CD4-positive, CD25-positive, alpha-beta regulatory T cell (primary cell): ENCODE measurements around the gene CYBC1. TPM values are rescaled to one million over a fixed set of nuclear protein-coding genes. Genes with fewer than 3 reads are reported as not detected.
A peak's percentile ranks its signal among the peaks of the same experiment; 100 is the strongest.

Source experiments
- ATAC-seq, 2 donors: fragments of 150-1000 bp; cut with Tn5 transposase; one replicate each; pipeline ENCODE4 v1.10.0; 2021; ENCODE audit warnings: low read depth in 2 of 2, moderate number of reproducible peaks in 2 of 2, moderate library complexity in 1 of 2
- DNase-seq, 3 donors: peaks; one replicate each; pipeline versions ENCODE4 v3.0.0 to v3.0.0-alpha.2; 2012 to 2022; ENCODE audit warnings: mixed read lengths in 1 of 3
- H3K27ac ChIP-seq: one replicate; pipeline ENCODE4 v1.7.0; 2013; ENCODE audit warnings: mild to moderate bottlenecking, low read length; ENCODE audit not compliant: insufficient read depth, poor library complexity, severe bottlenecking
- H3K27me3 ChIP-seq: one replicate; pipeline ENCODE4 v1.7.0; 2013; ENCODE audit warnings: low read length; ENCODE audit not compliant: control insufficient read depth, insufficient read depth
- H3K36me3 ChIP-seq: one replicate; pipeline ENCODE4 v1.7.0; 2013; ENCODE audit warnings: mild to moderate bottlenecking, low read length, moderate library complexity; ENCODE audit not compliant: control insufficient read depth, insufficient read depth
- H3K4me1 ChIP-seq: 2 replicates; pipeline ENCODE4 v1.7.0; 2013; ENCODE audit warnings: mild to moderate bottlenecking, low read length; ENCODE audit not compliant: insufficient read depth, control insufficient read depth, poor library complexity, severe bottlenecking
- H3K4me3 ChIP-seq: one replicate; pipeline ENCODE4 v1.7.0; 2013; ENCODE audit warnings: low read depth, mild to moderate bottlenecking, low read length, moderate library complexity
- H3K9me3 ChIP-seq, 2 experiments: 1 replicate in 1 of 2; 2 replicates in 1 of 2; pipeline ENCODE4 v1.7.0; 2013; ENCODE audit warnings: low read length in 2 of 2, mild to moderate bottlenecking in 1 of 2, moderate library complexity in 1 of 2; ENCODE audit not compliant: control insufficient read depth in 2 of 2
- H3K27ac Mint-ChIP-seq, 3 donors: one replicate each; pipeline ENCODE4 v1.8.0; 2020 to 2022; ENCODE audit warnings: mild to moderate bottlenecking in 3 of 3, mixed read lengths in 3 of 3, moderate library complexity in 2 of 3
- H3K27me3 Mint-ChIP-seq: one replicate; pipeline ENCODE4 v1.8.0; 2022; ENCODE audit warnings: mild to moderate bottlenecking, mixed read lengths
- H3K36me3 Mint-ChIP-seq: one replicate; pipeline ENCODE4 v1.8.0; 2020; ENCODE audit warnings: mixed read lengths
- H3K4me1 Mint-ChIP-seq, 4 donors: one replicate each; pipeline ENCODE4 v1.8.0; 2020 to 2022; ENCODE audit warnings: mixed read lengths in 4 of 4, mild to moderate bottlenecking in 1 of 4
- H3K4me3 Mint-ChIP-seq, 4 donors: one replicate each; pipeline ENCODE4 v1.8.0; 2020 to 2022; ENCODE audit warnings: mild to moderate bottlenecking in 4 of 4, mixed read lengths in 4 of 4, moderate library complexity in 3 of 4
- H3K9me3 Mint-ChIP-seq, 7 donors: one replicate each; pipeline ENCODE4 v1.8.0; 2020 to 2022; ENCODE audit warnings: mixed read lengths in 7 of 7, mild to moderate bottlenecking in 3 of 7, moderate library complexity in 2 of 7
- polyA plus RNA-seq, 4 donors: library from polyadenylated mRNA; unstranded; fragments of 300-500 nt; fragmentation: Illumina TruSeq; gene quantifications; one replicate each; pipeline ENCODE4 v1.2.3, GENCODE V29; 2021
- total RNA-seq: library from RNA; stranded (reverse); gene quantifications from one replicate; pipeline ENCODE4 v1.2.3, GENCODE V29; 2022

Gene CYBC1
- total and polyA plus RNA-seq, 5 donors from 2014 or later: 155 to 230 (median 196) TPM

DNA sequence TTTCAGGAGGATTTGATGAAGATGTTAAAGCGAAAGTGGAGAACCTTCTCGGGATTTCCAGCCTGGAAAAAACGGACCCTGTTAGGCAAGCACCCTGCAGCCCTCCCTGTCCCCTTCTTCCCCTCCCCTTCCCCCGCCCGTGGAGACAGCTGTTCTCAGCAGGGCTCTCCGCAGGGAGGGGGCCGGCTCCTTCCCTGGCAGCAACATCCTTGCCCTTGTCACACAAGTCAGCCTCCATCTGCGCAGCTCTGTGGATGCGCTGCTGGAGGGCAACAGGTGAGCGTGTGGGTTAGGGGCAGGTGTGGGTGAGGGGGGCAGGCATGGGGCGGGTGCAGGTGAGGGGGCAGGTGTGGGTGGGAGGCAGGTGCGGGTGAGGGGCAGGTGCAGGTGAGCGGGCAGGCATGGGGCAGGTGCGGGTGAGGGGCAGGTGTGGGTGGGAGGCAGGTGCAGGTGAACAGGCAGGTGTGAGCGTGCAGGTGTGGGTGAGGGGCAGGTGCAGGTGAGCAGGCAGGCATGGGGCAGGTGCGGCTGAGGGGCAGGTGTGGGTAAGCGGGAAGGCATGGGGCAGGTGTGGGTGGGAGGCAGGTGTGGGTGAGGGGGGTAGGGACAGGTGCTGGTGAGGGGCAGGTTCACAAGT, 9.4 kb downstream of the CYBC1 start:
- Mint-ChIP-seq H3K27ac (no peak overlapping the region), H3K4me1 (peaks cover 0 to 6% (median 2%) of the 10 kb centered on the region in 4 donors), H3K9me3 (no peaks in the 10 kb centered on the region), H3K36me3 (no peaks in the 10 kb centered on the region), H3K4me3 (no peak overlapping the region), H3K27me3 (no peaks in the 10 kb centered on the region)
- peaks cover 3% of the 10 kb centered on the region for H3K4me1 ChIP-seq
- ATAC-seq (no peak), DNase-seq (no peak)
- H3K27me3 ChIP-seq: no peaks in the 10 kb centered on the region
- H3K27ac ChIP-seq: no peak overlapping the region
- no peak overlapping the region for H3K4me3 ChIP-seq
- no peaks in the 10 kb centered on the region for H3K9me3 ChIP-seq
- H3K36me3 ChIP-seq: peaks cover 29% of the 10 kb centered on the region

DNA sequence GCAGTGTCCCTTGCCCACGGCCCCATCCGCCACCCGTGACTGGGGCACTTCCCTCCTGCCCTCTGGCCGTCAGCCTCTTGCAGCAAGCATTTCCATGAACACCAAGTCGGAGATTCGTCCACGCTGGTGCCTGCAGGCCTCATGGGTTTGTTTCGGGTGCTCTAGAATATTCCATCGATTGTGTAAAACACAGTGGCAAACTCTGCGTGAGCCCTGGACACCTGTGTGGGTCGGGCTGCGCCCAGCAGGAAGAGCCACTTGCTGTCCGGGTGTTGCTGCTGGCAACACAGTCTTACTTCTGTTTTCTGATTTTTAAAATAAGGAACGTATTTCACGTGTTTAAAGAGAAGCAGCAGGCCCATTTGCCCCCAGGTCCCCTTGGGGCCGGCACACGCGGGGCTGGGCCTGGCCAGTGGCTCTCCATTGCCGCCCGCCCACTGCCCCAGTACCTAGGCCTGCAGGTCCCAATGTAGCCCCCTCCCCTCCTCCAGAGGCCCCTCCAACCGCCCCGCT, 10.0 kb downstream of the CYBC1 start:
- H3K27ac ChIP-seq: peak overlapping the region; percentile 23

DNA sequence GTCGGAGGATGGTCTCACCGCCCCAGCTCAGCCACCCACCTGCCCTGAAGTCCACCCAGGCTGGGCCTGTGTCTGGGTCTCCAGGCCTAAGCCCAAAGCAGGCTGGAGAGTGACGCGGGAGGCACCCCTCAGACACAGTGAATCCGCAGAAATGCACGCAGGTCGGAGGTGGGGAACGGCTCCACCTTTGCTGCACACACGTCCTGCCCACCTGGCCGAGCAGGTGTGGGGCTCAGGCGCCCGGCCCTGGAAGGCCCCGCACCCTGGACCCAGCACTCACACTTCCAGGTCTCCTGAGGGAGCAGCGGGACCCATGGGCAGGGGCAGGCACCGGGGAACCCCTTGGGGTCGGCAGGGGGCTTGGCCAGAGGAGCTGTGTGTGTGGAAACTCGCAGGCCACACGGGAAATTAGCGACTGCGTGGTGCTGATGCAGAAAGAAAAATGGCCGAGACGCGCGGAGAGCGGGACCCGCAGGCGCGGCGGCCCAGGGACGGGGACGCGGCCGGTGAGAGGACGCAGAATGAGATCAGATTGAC, 10.7 kb downstream of the CYBC1 start:
- peak overlapping the region in 1 of 3 donors; percentile 83 for H3K27ac Mint-ChIP-seq

More for the DNA sequence above, 10.0 kb downstream of the CYBC1 start:
- Histone ChIP-seq H3K4me1 (no peaks in the 10 kb centered on the region), H3K4me3 (no peak overlapping the region), H3K9me3 (no peaks in the 10 kb centered on the region), H3K27me3 (no peaks in the 10 kb centered on the region), H3K36me3 (peaks cover 28% of the 10 kb centered on the region)
- Mint-ChIP-seq H3K27me3 (no peaks in the 10 kb centered on the region), H3K36me3 (no peaks in the 10 kb centered on the region), H3K27ac (peak overlapping the region in 1 of 3 donors; percentile 69), H3K9me3 (no peaks in the 10 kb centered on the region), H3K4me1 (peaks cover 0 to 6% (median 0%) of the 10 kb centered on the region in 4 donors), H3K4me3 (peak overlapping the region in 1 of 4 donors; percentile 72)
- ATAC-seq (no peak), DNase-seq (no peak)

DNA sequence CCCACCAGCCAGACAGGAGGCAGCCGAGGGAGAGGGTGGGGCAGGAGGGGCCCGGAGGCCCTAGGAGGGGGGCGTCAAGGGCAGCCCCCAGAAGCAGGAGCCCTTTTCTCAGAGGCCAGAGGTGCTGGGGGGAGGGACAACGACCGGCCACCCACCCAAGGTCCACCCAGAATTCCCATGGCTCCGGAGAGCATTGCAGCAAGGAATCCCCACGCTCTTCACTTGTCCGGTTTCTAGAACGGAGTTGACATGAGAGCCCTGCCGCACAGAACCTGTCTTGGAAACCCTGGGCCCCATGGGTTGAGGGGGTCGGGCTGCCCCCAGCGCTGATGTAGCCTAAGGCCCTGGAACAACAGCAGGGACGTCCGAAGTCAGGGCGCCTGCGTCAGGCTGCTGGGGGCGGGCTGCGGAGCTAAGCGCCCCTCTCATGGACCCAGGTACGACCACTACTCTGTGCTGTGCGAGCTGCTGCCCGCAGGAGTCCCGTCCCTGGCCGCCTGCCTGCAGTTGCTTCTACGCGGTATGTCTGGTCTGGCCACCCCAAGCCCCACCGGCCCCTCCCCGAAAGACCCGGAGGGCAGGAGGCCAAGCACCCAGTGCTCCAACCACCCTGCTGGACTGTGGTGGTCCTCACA, 11.2 kb downstream of the CYBC1 start:
- H3K4me3 Mint-ChIP-seq: no peak overlapping the region
- peaks cover 21% of the 10 kb centered on the region for H3K36me3 ChIP-seq
- ATAC-seq: no peak
- no peaks in the 10 kb centered on the region for H3K27me3 Mint-ChIP-seq
- H3K4me1 ChIP-seq: peaks cover 3% of the 10 kb centered on the region
- H3K27ac ChIP-seq: no peak overlapping the region
- no peaks in the 10 kb centered on the region for H3K27me3 ChIP-seq
- no peaks in the 10 kb centered on the region for H3K9me3 ChIP-seq
- H3K27ac Mint-ChIP-seq: no peak overlapping the region
- H3K4me3 ChIP-seq: no peak overlapping the region
- no peak for DNase-seq
- no peaks in the 10 kb centered on the region for H3K9me3 Mint-ChIP-seq
- no peaks in the 10 kb centered on the region for H3K36me3 Mint-ChIP-seq
- peaks cover 0 to 6% (median 1%) of the 10 kb centered on the region in 4 donors for H3K4me1 Mint-ChIP-seq

More for the DNA sequence above, 10.7 kb downstream of the CYBC1 start:
- no peak for DNase-seq
- Histone ChIP-seq H3K36me3 (peaks cover 27% of the 10 kb centered on the region), H3K9me3 (no peaks in the 10 kb centered on the region), H3K4me1 (no peaks in the 10 kb centered on the region), H3K4me3 (no peak overlapping the region), H3K27ac (no peak overlapping the region), H3K27me3 (no peaks in the 10 kb centered on the region)
- Mint-ChIP-seq H3K27me3 (no peaks in the 10 kb centered on the region), H3K4me1 (peaks cover 0 to 6% (median 0%) of the 10 kb centered on the region in 4 donors), H3K4me3 (peak overlapping the region in 1 of 4 donors; percentile 72), H3K9me3 (no peaks in the 10 kb centered on the region), H3K36me3 (no peaks in the 10 kb centered on the region)
- no peak for ATAC-seq

DNA sequence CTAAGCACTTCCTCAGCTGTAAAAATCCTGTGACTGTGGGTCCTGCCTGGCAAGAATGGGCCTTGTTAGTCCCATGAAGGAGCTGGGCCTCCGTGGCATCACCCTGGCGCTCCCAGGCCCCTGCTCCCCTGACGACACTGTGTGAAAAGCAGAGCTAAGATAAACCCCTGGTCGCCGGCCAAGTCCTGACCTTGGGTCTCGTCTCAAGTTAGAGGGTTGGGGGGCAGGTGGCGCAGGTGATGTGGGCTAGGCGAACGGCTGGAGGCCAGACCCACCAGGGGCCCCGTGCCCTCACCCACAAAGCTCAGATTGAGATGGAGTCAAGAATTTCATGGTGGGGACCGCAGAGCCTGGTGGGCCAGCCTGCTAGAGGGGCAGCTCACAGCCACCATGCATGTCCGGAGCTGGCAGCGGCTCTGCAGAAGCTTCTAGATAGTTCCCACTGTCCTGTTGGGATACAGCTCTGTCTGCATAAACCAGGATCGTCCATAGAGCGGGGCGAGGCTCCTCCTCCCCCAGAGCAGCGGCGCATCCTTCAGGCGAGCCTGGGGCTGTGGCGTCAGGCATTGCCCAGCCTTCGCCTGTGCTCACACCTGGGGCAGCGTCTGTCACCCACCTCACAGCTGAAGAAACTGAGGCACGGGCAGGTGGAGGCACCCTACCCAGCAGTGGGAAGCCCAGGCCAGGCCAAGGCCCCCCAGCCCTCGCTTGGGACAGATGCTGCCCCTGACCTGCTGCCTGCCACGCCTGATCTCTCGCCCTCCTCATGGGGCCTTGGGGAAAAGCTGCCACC, 12.0 kb downstream of the CYBC1 start:
- no peaks in the 10 kb centered on the region for H3K9me3 ChIP-seq
- H3K36me3 ChIP-seq: peaks cover 15% of the 10 kb centered on the region
- H3K4me1 ChIP-seq: peaks cover 11% of the 10 kb centered on the region
- H3K4me3 Mint-ChIP-seq: no peak overlapping the region
- H3K27ac Mint-ChIP-seq: peak overlapping the region in 1 of 3 donors; percentile 77
- no peak overlapping the region for H3K4me3 ChIP-seq
- H3K27me3 ChIP-seq: no peaks in the 10 kb centered on the region
- peaks cover 0 to 6% (median 3%) of the 10 kb centered on the region in 4 donors for H3K4me1 Mint-ChIP-seq
- no peaks in the 10 kb centered on the region for H3K36me3 Mint-ChIP-seq
- no peaks in the 10 kb centered on the region for H3K9me3 Mint-ChIP-seq
- no peaks in the 10 kb centered on the region for H3K27me3 Mint-ChIP-seq
- no peak overlapping the region for H3K27ac ChIP-seq
- no peak for ATAC-seq
- no peak for DNase-seq

DNA sequence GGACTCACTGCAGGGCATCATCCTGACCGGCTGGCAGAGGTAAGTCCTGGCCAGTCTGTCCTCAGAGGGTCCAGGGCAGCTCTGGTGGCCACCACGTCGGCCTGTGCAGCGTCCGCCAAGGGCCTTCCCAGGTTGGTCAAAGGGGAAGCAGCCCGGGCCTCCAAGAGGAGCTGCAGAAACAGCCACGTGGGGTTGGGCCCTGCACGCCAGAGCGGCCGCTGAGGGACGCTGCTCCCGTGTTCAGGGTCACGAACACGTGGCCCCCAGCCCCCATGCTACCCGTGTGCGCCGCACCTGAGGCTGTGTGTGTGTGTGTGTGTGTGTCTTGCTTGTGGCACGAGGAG, 13.3 kb downstream of the CYBC1 start:
- ATAC-seq: no peak
- peaks cover 6% of the 10 kb centered on the region for H3K36me3 ChIP-seq
- Mint-ChIP-seq H3K9me3 (no peaks in the 10 kb centered on the region), H3K36me3 (no peaks in the 10 kb centered on the region), H3K27ac (peak overlapping the region in 1 of 3 donors; percentile 31), H3K4me3 (no peak overlapping the region), H3K4me1 (peaks cover 0 to 6% (median 3%) of the 10 kb centered on the region in 4 donors), H3K27me3 (no peaks in the 10 kb centered on the region)
- H3K27ac ChIP-seq: no peak overlapping the region
- H3K4me3 ChIP-seq: no peak overlapping the region
- H3K27me3 ChIP-seq: no peaks in the 10 kb centered on the region
- H3K4me1 ChIP-seq: peaks cover 12% of the 10 kb centered on the region
- DNase-seq: no peak
- H3K9me3 ChIP-seq: no peaks in the 10 kb centered on the region

DNA sequence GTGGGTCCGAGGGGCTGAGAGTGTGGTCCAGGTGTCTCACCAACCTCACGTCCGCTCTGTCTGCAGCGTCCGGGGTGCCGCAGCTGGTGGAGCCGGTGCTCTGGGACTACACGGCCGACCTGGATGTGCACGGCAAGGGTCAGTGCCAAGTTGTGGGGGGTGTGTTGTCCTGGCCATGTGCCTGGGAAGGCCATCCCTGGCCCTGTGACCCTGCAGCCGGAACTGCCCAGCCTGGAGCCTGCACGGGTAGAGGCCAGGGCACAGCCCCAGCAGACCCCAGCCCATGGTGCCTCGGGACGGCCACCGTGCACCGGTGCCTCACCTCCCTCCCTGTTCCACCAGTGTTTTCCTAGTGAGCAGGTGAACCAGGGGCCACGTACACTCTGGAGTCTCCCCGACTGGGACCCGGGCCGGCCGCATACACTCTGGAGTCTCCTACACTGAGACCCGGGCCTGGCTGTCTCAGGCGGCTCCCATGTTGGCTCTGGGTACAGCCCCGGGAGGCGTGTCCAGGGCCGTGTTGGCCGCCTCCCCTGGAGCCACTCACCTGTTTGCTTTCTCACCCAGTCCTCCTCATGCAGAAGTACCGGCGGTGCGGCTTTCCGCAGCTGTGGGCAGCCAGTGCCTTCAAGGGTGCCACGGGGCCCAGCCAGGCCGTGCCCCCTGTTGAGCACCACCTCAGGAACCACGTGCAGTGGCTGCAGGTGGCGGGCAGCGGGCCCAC, 13.8 kb downstream of the CYBC1 start:
- Histone ChIP-seq H3K27me3 (no peaks in the 10 kb centered on the region), H3K4me3 (no peak overlapping the region), H3K4me1 (peaks cover 12% of the 10 kb centered on the region), H3K36me3 (peaks cover 2% of the 10 kb centered on the region), H3K9me3 (no peaks in the 10 kb centered on the region), H3K27ac (no peak overlapping the region)
- Mint-ChIP-seq H3K27ac (no peak overlapping the region), H3K27me3 (no peaks in the 10 kb centered on the region), H3K9me3 (no peaks in the 10 kb centered on the region), H3K4me3 (no peak overlapping the region), H3K4me1 (peaks cover 0 to 6% (median 3%) of the 10 kb centered on the region in 4 donors), H3K36me3 (no peaks in the 10 kb centered on the region)
- ATAC-seq (no peak), DNase-seq (no peak)
